H9 (cell line): ENCODE measurements around the gene NCOR1. TPM values are rescaled to one million over a fixed set of nuclear protein-coding genes. Genes with fewer than 3 reads are reported as not detected.
A peak's percentile ranks its signal among the peaks of the same experiment; 100 is the strongest.

Experiments
- DNase-seq: peaks from one replicate; pipeline ENCODE4 v3.0.0-alpha.2; 2017
- H2AFZ ChIP-seq: one replicate; pipeline ENCODE4 v1.6.1; 2013; ENCODE audit warnings: mild to moderate bottlenecking, low read length, control low read depth, moderate library complexity
- H2AK5ac ChIP-seq: 2 replicates; pipeline ENCODE4 v1.6.1; 2013; ENCODE audit warnings: low read length, control low read depth, mixed read lengths; ENCODE audit not compliant: insufficient read length
- H2BK120ac ChIP-seq: one replicate; pipeline ENCODE4 v1.6.1; 2013; ENCODE audit warnings: low read depth, mild to moderate bottlenecking, low read length, control low read depth, inconsistent platforms; ENCODE audit not compliant: poor library complexity, severe bottlenecking
- H2BK12ac ChIP-seq: 2 replicates; pipeline ENCODE4 v1.6.1; 2013; ENCODE audit warnings: low read length, control low read depth, mixed read lengths, low read depth; ENCODE audit not compliant: insufficient read length
- H2BK15ac ChIP-seq: 2 replicates; pipeline ENCODE4 v1.6.1; 2013; ENCODE audit warnings: low read depth, low read length, control low read depth
- H2BK20ac ChIP-seq: one replicate; pipeline ENCODE4 v1.6.1; 2013; ENCODE audit warnings: low read depth, mild to moderate bottlenecking, low read length, control low read depth, inconsistent platforms; ENCODE audit not compliant: poor library complexity, severe bottlenecking
- H2BK5ac ChIP-seq: 2 replicates; pipeline ENCODE4 v1.6.1; 2013; ENCODE audit warnings: low read length, control low read depth, mixed read lengths; ENCODE audit not compliant: insufficient read length
- H3K14ac ChIP-seq: 2 replicates; pipeline ENCODE4 v1.6.1; 2013; ENCODE audit warnings: low read length, control low read depth; ENCODE audit not compliant: insufficient read depth
- H3K18ac ChIP-seq: 2 replicates; pipeline ENCODE4 v1.6.1; 2013; ENCODE audit warnings: low read depth, mild to moderate bottlenecking, mixed read lengths, low read length, control low read depth; ENCODE audit not compliant: insufficient read length
- H3K23ac ChIP-seq: 2 replicates; pipeline ENCODE4 v1.6.1; 2013; ENCODE audit warnings: low read length, control low read depth, mixed read lengths, low read depth; ENCODE audit not compliant: insufficient read length
- H3K23me2 ChIP-seq: 2 replicates; pipeline ENCODE4 v1.6.1; 2013; ENCODE audit warnings: low read depth, mild to moderate bottlenecking, mixed read lengths, low read length, control low read depth; ENCODE audit not compliant: insufficient read length, poor library complexity, severe bottlenecking
- H3K27ac ChIP-seq: 2 replicates; pipeline ENCODE4 v1.5.1; 2013; ENCODE audit warnings: low read length, control low read depth, mixed read lengths, low read depth; ENCODE audit not compliant: insufficient read length
- H3K27me3 ChIP-seq: 2 replicates; pipeline ENCODE4 v1.6.1; 2013; ENCODE audit warnings: low read length, control low read depth, inconsistent platforms; ENCODE audit not compliant: insufficient read depth
- H3K4ac ChIP-seq: 2 replicates; pipeline ENCODE4 v1.6.1; 2013; ENCODE audit warnings: low read depth, mild to moderate bottlenecking, control low read depth, inconsistent platforms, low read length, moderate library complexity
- H3K4me1 ChIP-seq: 2 replicates; pipeline ENCODE4 v1.6.1; 2013; ENCODE audit warnings: low read length, control low read depth, inconsistent platforms; ENCODE audit not compliant: insufficient read depth
- H3K4me2 ChIP-seq: 2 replicates; pipeline ENCODE4 v1.6.1; 2013; ENCODE audit warnings: low read length, control low read depth, mixed read lengths; ENCODE audit not compliant: insufficient read length, insufficient read depth
- H3K56ac ChIP-seq: 2 replicates; pipeline ENCODE4 v1.6.1; 2013; ENCODE audit warnings: low read depth, mild to moderate bottlenecking, mixed read lengths, low read length, control low read depth; ENCODE audit not compliant: insufficient read length
- H3K79me1 ChIP-seq: 2 replicates; pipeline ENCODE4 v1.6.1; 2013; ENCODE audit warnings: low read depth, mild to moderate bottlenecking, moderate library complexity, low read length, control low read depth, inconsistent platforms; ENCODE audit not compliant: insufficient read depth, poor library complexity, severe bottlenecking
- H3K79me2 ChIP-seq: 2 replicates; pipeline ENCODE4 v1.6.1; 2013; ENCODE audit warnings: low read length, control low read depth, inconsistent platforms; ENCODE audit not compliant: insufficient read depth
- H3K9ac ChIP-seq: 2 replicates; pipeline ENCODE4 v1.6.1; 2013; ENCODE audit warnings: low read length, control low read depth, mixed read lengths; ENCODE audit not compliant: insufficient read length; ENCODE audit errors: extremely low read depth
- H3K9me3 ChIP-seq: one replicate; pipeline ENCODE4 v1.6.1; 2013; ENCODE audit warnings: low read depth, low read length, inconsistent platforms; ENCODE audit not compliant: control insufficient read depth
- H3T11ph ChIP-seq: one replicate; pipeline ENCODE4 v1.6.1; 2013; ENCODE audit warnings: mild to moderate bottlenecking, low read length, control low read depth, inconsistent platforms
- H4K20me1 ChIP-seq: one replicate; pipeline ENCODE4 v1.6.1; 2013; ENCODE audit not compliant: control insufficient read depth, insufficient read length, insufficient read depth
- H4K5ac ChIP-seq: 2 replicates; pipeline ENCODE4 v1.6.1; 2013; ENCODE audit warnings: low read depth, mild to moderate bottlenecking, mixed read lengths, low read length, control low read depth; ENCODE audit not compliant: insufficient read length
- H4K8ac ChIP-seq: replicated peaks from 2 replicates; pipeline ENCODE4 v1.6.1; 2013; ENCODE audit warnings: low read length, control low read depth, mixed read lengths, low read depth; ENCODE audit not compliant: insufficient read length
- H4K91ac ChIP-seq: 2 replicates; pipeline ENCODE4 v1.6.1; 2013; ENCODE audit warnings: low read depth, mild to moderate bottlenecking, moderate library complexity, mixed read lengths, low read length, control low read depth; ENCODE audit not compliant: insufficient read length
- H3K27ac Mint-ChIP-seq, 3 experiments: 2 replicates in 2 of 3; 3 replicates in 1 of 3; pipeline ENCODE4 v1.8.0; 2020 to 2021; ENCODE audit warnings: mixed read lengths in 3 of 3, mild to moderate bottlenecking in 1 of 3, moderate library complexity in 1 of 3
- H3K27me3 Mint-ChIP-seq: 2 replicates; pipeline ENCODE4 v1.8.0; 2021; ENCODE audit warnings: low read depth, mild to moderate bottlenecking, moderate library complexity, mixed read lengths
- H3K36me3 Mint-ChIP-seq, 3 experiments: 2 replicates in 2 of 3; 3 replicates in 1 of 3; pipeline ENCODE4 v1.8.0; 2020 to 2021; ENCODE audit warnings: low read depth in 3 of 3, mixed read lengths in 3 of 3; ENCODE audit not compliant: insufficient read depth in 1 of 3
- H3K4me1 Mint-ChIP-seq, 2 experiments: 2 replicates each; pipeline ENCODE4 v1.8.0; 2020; ENCODE audit warnings: mixed read lengths in 2 of 2
- H3K4me3 Mint-ChIP-seq, 2 experiments: 2 replicates in 1 of 2; 3 replicates in 1 of 2; pipeline ENCODE4 v1.8.0; 2020 to 2021; ENCODE audit warnings: mild to moderate bottlenecking in 2 of 2, mixed read lengths in 2 of 2, moderate library complexity in 1 of 2
- H3K9me3 Mint-ChIP-seq, 2 experiments: 2 replicates in 1 of 2; 3 replicates in 1 of 2; pipeline ENCODE4 v1.8.0; 2020; ENCODE audit warnings: mild to moderate bottlenecking in 2 of 2, mixed read lengths in 2 of 2, moderate library complexity in 1 of 2
- WGBS: extraction: QIAGEN DNeasy Blood & Tissue Kit; methylation state at CpG from one replicate; pipeline ENCODE4 v1.1.7; 2013; ENCODE audit warnings: missing lambda C conversion rate, low lambda C conversion rate, mixed read lengths; ENCODE audit not compliant: insufficient read length; ENCODE audit errors: extremely low coverage; 5-methylcytosine and 5-hydroxymethylcytosine counted together
- total RNA-seq: library from RNA; stranded (reverse); gene quantifications from 2 replicates; pipeline ENCODE4 v1.2.1, GENCODE V29; 2021
- TF ChIP-seq, protein P1 (sequence below): fragments of 200-600 bp; sonication (generic); conservative IDR thresholded peaks from 3 replicates; pipeline ENCODE4 v1.8.0; 2021; ENCODE audit warnings: antibody characterized with exemption, mild to moderate bottlenecking

Gene NCOR1
- total RNA-seq, 1 experiment from 2014 or later = 119 TPM

- Histone ChIP-seq H2BK5ac (no peak overlapping the region), H2AFZ (no peak overlapping the region), H2BK12ac (no peak overlapping the region), H2BK15ac (no peak overlapping the region), H4K20me1 (no peaks in the 10 kb centered on the region), H3K4ac (no peak overlapping the region), H3K4me2 (no peak overlapping the region), H2BK20ac (no peak overlapping the region), H3T11ph (no peak overlapping the region), H3K27me3 (no peaks in the 10 kb centered on the region), H3K79me2 (no peaks in the 10 kb centered on the region), H3K56ac (no peak overlapping the region), H3K23me2 (no peaks in the 10 kb centered on the region), H4K5ac (no peak overlapping the region), H3K23ac (no peak overlapping the region), H4K8ac (no peak overlapping the region), H3K79me1 (no peaks in the 10 kb centered on the region), H3K14ac (no peak overlapping the region), H3K9ac (no peak overlapping the region), H2AK5ac (no peak overlapping the region), H3K18ac (no peak overlapping the region), H3K9me3 (no peaks in the 10 kb centered on the region), H3K4me1 (no peaks in the 10 kb centered on the region), H4K91ac (no peak overlapping the region), H3K27ac (no peak overlapping the region), H2BK120ac (no peak overlapping the region)
- TF ChIP-seq, protein P1, sequence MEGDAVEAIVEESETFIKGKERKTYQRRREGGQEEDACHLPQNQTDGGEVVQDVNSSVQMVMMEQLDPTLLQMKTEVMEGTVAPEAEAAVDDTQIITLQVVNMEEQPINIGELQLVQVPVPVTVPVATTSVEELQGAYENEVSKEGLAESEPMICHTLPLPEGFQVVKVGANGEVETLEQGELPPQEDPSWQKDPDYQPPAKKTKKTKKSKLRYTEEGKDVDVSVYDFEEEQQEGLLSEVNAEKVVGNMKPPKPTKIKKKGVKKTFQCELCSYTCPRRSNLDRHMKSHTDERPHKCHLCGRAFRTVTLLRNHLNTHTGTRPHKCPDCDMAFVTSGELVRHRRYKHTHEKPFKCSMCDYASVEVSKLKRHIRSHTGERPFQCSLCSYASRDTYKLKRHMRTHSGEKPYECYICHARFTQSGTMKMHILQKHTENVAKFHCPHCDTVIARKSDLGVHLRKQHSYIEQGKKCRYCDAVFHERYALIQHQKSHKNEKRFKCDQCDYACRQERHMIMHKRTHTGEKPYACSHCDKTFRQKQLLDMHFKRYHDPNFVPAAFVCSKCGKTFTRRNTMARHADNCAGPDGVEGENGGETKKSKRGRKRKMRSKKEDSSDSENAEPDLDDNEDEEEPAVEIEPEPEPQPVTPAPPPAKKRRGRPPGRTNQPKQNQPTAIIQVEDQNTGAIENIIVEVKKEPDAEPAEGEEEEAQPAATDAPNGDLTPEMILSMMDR = no peak
- Mint-ChIP-seq H3K36me3 (peaks cover 9 to 42% (median 39%) of the 10 kb centered on the region in 3 experiments; a peak in 6 of 7 replicates), H3K27ac (peak overlapping the region in 1 of 3 experiments; percentile 1; a peak in 1 of 7 replicates), H3K4me1 (no peaks in the 10 kb centered on the region), H3K27me3 (no peaks in the 10 kb centered on the region; the same call in 1 of the 2 replicates), H3K4me3 (no peak overlapping the region), H3K9me3 (no peaks in the 10 kb centered on the region)
- no peak for DNase-seq
- WGBS = 100% methylated on average over 1 of the region's 5 CpGs
Measured at GRCh38 chr17:16135461-16135860, 79.9 kb downstream of the NCOR1 start.
